HG03558 (cell line): ENCODE results near the gene MEI4.

ENCODE experiments used
- ATAC-seq: cut with Tn5 transposase; IDR thresholded peaks from one replicate; pipeline ENCODE4 v1.9.1; 2021; ENCODE audit warnings: moderate number of reproducible peaks; ENCODE audit not compliant: unreplicated experiment; ENCODE audit errors: extremely low read depth

Gene MEI4

DNA sequence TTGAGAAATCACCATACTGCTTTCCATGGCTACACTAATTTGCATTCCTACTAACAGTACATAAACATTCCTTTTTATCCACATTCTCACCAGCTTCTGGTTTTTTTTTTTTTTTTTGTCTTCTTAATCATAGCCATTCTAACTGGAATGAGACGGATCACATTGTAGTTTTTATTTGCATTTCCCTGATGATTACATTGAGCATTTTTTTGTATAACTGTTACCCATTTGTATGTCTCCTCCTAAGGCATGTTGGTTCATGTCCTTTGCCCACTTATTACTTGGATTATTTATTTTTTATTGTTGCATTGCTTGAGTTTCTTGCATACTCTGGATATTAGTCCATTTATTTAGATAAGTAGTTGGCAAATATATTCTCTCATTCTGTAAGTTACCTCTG lies 258.0 kb downstream of the MEI4 start:
- no peak for ATAC-seq

DNA sequence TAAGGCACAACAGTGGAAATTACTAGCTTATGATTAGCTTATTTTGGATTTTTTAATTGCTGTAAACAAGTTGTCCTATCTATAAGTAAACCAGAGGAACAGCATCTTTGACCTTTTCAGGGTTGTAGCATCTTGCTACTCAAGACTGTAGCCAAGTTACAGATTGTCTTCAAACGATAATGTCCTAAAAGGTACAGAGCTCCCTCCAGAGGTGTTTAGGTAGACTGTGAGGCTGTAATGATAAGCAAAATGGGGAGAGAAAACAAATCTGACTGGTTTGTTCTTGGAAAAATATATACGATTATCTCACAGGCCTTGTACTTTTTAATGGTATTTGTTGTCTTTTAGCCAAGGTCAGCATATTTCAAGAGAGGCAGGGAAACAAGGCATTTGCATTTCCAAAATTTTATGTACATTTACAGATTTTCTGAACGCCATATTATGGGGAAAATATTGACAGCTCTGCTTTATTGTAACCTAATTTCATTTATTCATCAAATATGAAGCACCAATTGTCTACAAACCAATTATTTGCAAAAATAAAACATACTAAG lies 273.4 kb downstream of the MEI4 start:
- ATAC-seq = no peak

DNA sequence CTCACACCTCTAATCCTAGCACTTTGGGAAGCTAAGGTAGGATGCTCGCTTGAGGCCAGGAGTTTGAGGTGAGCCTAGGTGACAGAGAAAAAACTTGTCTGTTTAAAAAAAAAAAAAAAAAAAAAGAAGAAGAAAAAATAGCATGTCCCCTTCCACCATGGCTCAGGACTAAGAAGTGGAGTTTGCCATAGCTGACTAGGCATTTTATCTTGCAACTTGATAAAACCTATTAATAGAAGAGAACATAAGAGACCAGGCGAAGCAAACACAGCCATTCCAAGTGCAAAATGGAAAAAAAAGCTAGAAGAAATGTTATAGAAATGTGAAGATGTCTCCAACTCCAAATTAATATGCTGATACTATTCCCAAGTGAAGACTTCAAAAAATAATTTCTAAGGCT lies 277.5 kb downstream of the MEI4 start:
- ATAC-seq = no peak

DNA sequence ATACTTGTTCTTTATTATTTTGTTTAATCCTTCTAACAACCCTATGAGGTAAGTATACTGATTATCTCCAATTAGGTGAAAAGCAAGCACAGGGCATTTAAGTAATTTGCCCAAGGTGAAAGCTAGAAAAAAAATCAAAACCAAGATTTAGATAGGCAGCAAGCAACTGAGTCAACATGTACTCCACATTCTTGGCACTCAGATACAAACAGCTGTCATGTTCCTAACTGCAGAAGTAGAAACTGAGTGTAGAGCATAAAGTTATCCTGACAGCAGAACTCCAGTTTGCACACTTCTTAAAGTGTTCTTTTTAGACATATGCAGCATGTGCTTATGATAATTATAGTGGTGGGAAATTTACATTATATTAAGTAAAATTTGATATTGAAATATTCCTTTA lies 278.1 kb downstream of the MEI4 start:
- no peak for ATAC-seq

DNA sequence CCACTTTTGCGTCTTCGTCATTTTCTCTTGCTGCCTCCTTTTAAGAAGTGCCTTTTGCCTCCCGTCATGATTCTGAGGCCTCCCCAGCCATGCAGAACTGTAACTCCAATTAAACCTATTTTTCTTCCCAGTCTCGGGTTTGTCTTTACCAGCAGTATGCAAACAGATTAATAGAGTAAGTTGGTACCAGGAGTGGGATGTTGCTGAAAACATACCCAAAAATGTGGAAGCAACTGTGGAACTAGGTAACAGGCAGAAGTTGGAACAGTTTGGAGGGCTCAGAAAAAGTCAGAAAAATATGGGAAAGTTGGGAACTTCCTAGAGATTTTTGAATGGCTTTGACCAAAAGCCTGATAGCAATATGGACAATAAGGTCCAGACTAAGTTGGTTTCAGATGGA lies 309.2 kb downstream of the MEI4 start:
- ATAC-seq = no peak

DNA sequence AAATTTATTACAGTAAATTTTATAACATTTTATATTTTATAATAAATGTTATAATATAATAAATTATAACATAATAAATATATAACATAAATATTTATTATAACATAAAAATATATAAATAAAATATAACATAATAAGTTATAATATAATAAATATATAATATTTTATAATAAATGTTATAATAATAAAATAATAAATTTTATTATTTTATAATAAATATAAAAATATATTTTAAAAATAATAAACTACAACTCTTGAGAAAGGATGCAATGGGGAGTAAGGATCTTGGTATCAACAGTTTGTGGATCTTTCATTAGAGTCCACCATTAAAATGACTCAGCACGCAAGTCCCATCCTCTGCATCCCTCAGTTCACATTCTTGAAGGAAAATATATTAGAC lies 312.6 kb downstream of the MEI4 start:
- no peak for ATAC-seq

DNA sequence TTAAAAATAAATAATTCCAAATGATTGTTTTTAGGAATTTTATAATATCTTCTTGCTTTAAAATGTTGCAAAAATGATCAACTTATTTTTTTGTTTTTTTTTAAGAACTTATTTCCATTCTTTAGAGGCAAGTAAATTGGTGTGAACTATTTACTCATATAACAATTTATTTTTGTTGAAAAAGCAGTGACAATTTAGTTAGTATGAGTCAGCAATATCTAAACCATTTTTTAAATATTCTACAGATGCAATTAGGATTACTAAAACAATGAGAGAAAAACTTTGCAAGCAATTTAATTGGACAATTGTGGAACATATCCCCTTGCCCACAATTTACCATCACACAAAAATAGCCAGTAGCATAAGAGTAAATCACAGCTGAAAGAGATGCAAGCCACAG lies 319.5 kb downstream of the MEI4 start:
- ATAC-seq = no peak
